RWPE1 (cell line): ENCODE results near the gene CTTNBP2NL.

Experiments used
- CTCF ChIA-PET: fragments of 350-600 bp; sonication (Branson Sonifier 250); formaldehyde crosslinking; extraction: SDS; loops from one replicate; lab custom pipeline; 2021; lab: Yijun Ruan, JAX
- POLR2A ChIA-PET: fragments of 400-600 bp; formaldehyde crosslinking; extraction: SDS; loops from one replicate; lab custom pipeline; 2020; ENCODE audit warnings: antibody characterized with exemption; ENCODE audit not compliant: low non-redundant PET; lab: Yijun Ruan, JAX
- DNase-seq: peaks from one replicate; pipeline ENCODE4 v3.0.0; 2012; ENCODE audit warnings: low spot score
- H3K27ac ChIP-seq: fragments of 450-650 bp; 2 replicates; pipeline ENCODE4 v1.5.1; 2017
- CTCF ChIP-seq: fragments of 450-650 bp; conservative IDR thresholded peaks from 2 replicates; pipeline ENCODE4 v1.5.1; 2017; ENCODE audit warnings: low read depth, mild to moderate bottlenecking

CTTNBP2NL gene

GRCh38 chr1:112390775-112391602 is 5.0 kb upstream of the CTTNBP2NL start:
- TF ChIP-seq CTCF: peak; percentile 93
- H3K27ac ChIP-seq: peak overlapping the region; percentile 74

GRCh38 chr1:112391603-112391940 is 4.4 kb upstream of the CTTNBP2NL start:
- no peak for TF ChIP-seq CTCF
- POLR2A ChIA-PET: no interaction called here
- peak overlapping the region; percentile 74 for H3K27ac ChIP-seq
- no peak for DNase-seq
- CTCF ChIA-PET: interaction anchor here (1.4 to 2.5 kb wide), 4 partner anchors 74 to 223 kb away, joined by 4 to 27 read pairs (median 6); no protein-coding TSS in a partner anchor

More at GRCh38 chr1:112390775-112391602, 5.0 kb upstream of the CTTNBP2NL start:
- ChIA-PET POLR2A (no interaction called here), CTCF (interaction anchor here (0.6 to 2.5 kb wide), 13 partner anchors 24 to 330 kb away, joined by 3 to 27 read pairs (median 4); partner anchors contain the start of genes CAPZA1 and ST7L)
- peak; percentile 84 for DNase-seq

- no peak for DNase-seq
- TF ChIP-seq CTCF: no peak
- peak overlapping the region; percentile 95 for H3K27ac ChIP-seq
- CTCF ChIA-PET: interaction anchor here (0.9 to 1.4 kb wide), 3 partner anchors 52 to 72 kb away, joined by 3 to 5 read pairs (median 4); no protein-coding TSS in a partner anchor
- POLR2A ChIA-PET: interaction anchor here (0.6 kb wide), 1 partner anchor 19 kb away, joined by 5 read pairs; no protein-coding TSS in a partner anchor
These were observed 2.4 kb upstream of the CTTNBP2NL start for GRCh38 chr1:112393631-112393974.

GRCh38 chr1:112394743-112395062 is 1.3 kb upstream of the CTTNBP2NL start:
- peak overlapping the region; percentile 95; the same call in 1 of the 2 replicates for H3K27ac ChIP-seq
- no peak for TF ChIP-seq CTCF
- DNase-seq: no peak
- ChIA-PET POLR2A (no interaction called here), CTCF (interaction anchor here (0.6 to 1.4 kb wide), 4 partner anchors 19 to 71 kb away, joined by 3 to 5 read pairs (median 4); no protein-coding TSS in a partner anchor)

- TF ChIP-seq CTCF: no peak
- ChIA-PET CTCF (interaction anchor here (0.9 kb wide), 1 partner anchor 33 kb away, joined by 3 read pairs; no protein-coding TSS in a partner anchor), POLR2A (no interaction called here)
- H3K27ac ChIP-seq: peak overlapping the region; percentile 83
- DNase-seq: no peak
These were observed 676 bp upstream of the CTTNBP2NL start for GRCh38 chr1:112395256-112395820.

- POLR2A ChIA-PET: interaction anchor here (0.6 kb wide), 1 partner anchor 38 kb away, joined by 5 read pairs; no protein-coding TSS in a partner anchor
- no peak for DNase-seq
These were observed 848 bp downstream of the CTTNBP2NL start for GRCh38 chr1:112396653-112397471.

More at GRCh38 chr1:112396653-112397471, 848 bp downstream of the CTTNBP2NL start:
- H3K27ac ChIP-seq: peak overlapping the region; percentile 83
- CTCF ChIA-PET: interaction anchor here (0.6 kb wide), 1 partner anchor 75 kb away, joined by 3 read pairs; no protein-coding TSS in a partner anchor
- no peak for TF ChIP-seq CTCF
